GM12873 (cell line): Measurements from ENCODE around the gene TRAPPC3.

ENCODE experiments used
- CTCF ChIP-seq: IDR thresholded peaks from 2 replicates; pipeline ENCODE4 v1.5.1; 2012; ENCODE audit warnings: low read depth, mild to moderate bottlenecking, moderate library complexity, low read length, control low read depth; ENCODE audit not compliant: insufficient read depth; ENCODE audit errors: missing control alignments

TRAPPC3 gene

GRCh38 chr1:36098650-36099365 is 50.5 kb downstream of the TRAPPC3 start:
- no peak for TF ChIP-seq CTCF

GRCh38 chr1:36097693-36098585 is 51.3 kb downstream of the TRAPPC3 start:
- TF ChIP-seq CTCF = no peak

GRCh38 chr1:36096500-36097432 is 52.5 kb downstream of the TRAPPC3 start:
- TF ChIP-seq CTCF = peak; percentile 26

- TF ChIP-seq CTCF = no peak
Observed at GRCh38 chr1:36095760-36096405, 53.4 kb downstream of the TRAPPC3 start.

- no peak for TF ChIP-seq CTCF
Observed at GRCh38 chr1:36094621-36095061, 54.6 kb downstream of the TRAPPC3 start.

GRCh38 chr1:36093929-36094328 is 55.4 kb downstream of the TRAPPC3 start:
- TF ChIP-seq CTCF = no peak

- no peak for TF ChIP-seq CTCF
Observed at GRCh38 chr1:36093226-36093625, 56.1 kb downstream of the TRAPPC3 start.
